Caco-2 (cell line): ENCODE results near the gene ITGB6. TPM values are rescaled to one million over a fixed set of nuclear protein-coding genes. Genes with fewer than 3 reads are reported as not detected.

Experiments used
- BruUV-seq: library from RNA; stranded (reverse); fragments of 400-500 nt; replicated peaks from 2 replicates; lab custom pipeline; 2021; lab: Mats Ljungman, UMichigan
- CTCF ChIA-PET: fragments of 300-600 bp; sonication (Branson Sonifier 250); formaldehyde crosslinking; loops from one replicate; lab custom pipeline; 2022; ENCODE audit warnings: antibody characterized with exemption; lab: Charles Lee
- POLR2A ChIA-PET: fragments of 300-600 bp; sonication (Branson Sonifier 250); formaldehyde crosslinking; loops from one replicate; lab custom pipeline; 2022; ENCODE audit warnings: antibody characterized with exemption; lab: Charles Lee
- DNase-seq, 2 experiments: peaks; one replicate each; pipeline versions ENCODE4 v3.0.0 to v3.0.0-alpha.2; 2020 to 2022
- H3K27me3 ChIP-seq: replicated peaks from 2 replicates; pipeline ENCODE4 v1.6.0; 2011; ENCODE audit warnings: low read length; ENCODE audit not compliant: control insufficient read depth, insufficient read depth
- H3K36me3 ChIP-seq: 2 replicates; pipeline ENCODE4 v1.5.1; 2011; ENCODE audit warnings: low read length; ENCODE audit not compliant: control insufficient read depth, insufficient read depth
- H3K4me1 ChIP-seq: fragments of 250-450 bp; sonication (Bioruptor Pico); 2 replicates; pipeline ENCODE4 v1.5.1; 2020; ENCODE audit warnings: mild to moderate bottlenecking
- H3K4me3 ChIP-seq: 2 replicates; pipeline ENCODE4 v1.5.1; 2011; ENCODE audit warnings: low read depth, mild to moderate bottlenecking, control low read depth, low read length
- H3K9me3 ChIP-seq: fragments of 250-450 bp; sonication (Bioruptor Pico); 2 replicates; pipeline ENCODE4 v1.5.1; 2020; ENCODE audit warnings: mild to moderate bottlenecking, moderate library complexity
- H3K27ac Mint-ChIP-seq: one replicate; pipeline ENCODE4 v1.8.0; 2022; ENCODE audit warnings: mixed read lengths; ENCODE audit not compliant: unreplicated experiment
- H3K27me3 Mint-ChIP-seq: one replicate; pipeline ENCODE4 v1.8.0; 2022; ENCODE audit warnings: mixed read lengths; ENCODE audit not compliant: insufficient read depth, unreplicated experiment
- H3K36me3 Mint-ChIP-seq: one replicate; pipeline ENCODE4 v1.8.0; 2022; ENCODE audit warnings: mild to moderate bottlenecking, mixed read lengths; ENCODE audit not compliant: insufficient read depth, unreplicated experiment
- H3K4me1 Mint-ChIP-seq: one replicate; pipeline ENCODE4 v1.8.0; 2022; ENCODE audit warnings: low read depth, mixed read lengths; ENCODE audit not compliant: unreplicated experiment
- H3K4me3 Mint-ChIP-seq: one replicate; pipeline ENCODE4 v1.8.0; 2022; ENCODE audit warnings: mild to moderate bottlenecking, moderate library complexity, mixed read lengths; ENCODE audit not compliant: unreplicated experiment
- H3K9me3 Mint-ChIP-seq: one replicate; pipeline ENCODE4 v1.8.0; 2022; ENCODE audit warnings: mixed read lengths; ENCODE audit not compliant: unreplicated experiment
- intact Hi-C: fragments of 100-400 bp; cut with micrococcal nuclease; formaldehyde crosslinking; loops from one replicate; pipeline ENCODE4 v1.10.0; 2022; ENCODE audit not compliant: unreplicated experiment
- total RNA-seq: library from RNA; stranded (reverse); gene quantifications from 2 replicates; pipeline ENCODE4 v1.2.3, GENCODE V29; 2022
- TF ChIP-seq, protein P1 (sequence below), 2 experiments: fragments of 200-600 bp in 1 of 2; IDR thresholded peaks; 1 replicate in 1 of 2; 2 replicates in 1 of 2; pipeline versions ENCODE4 v1.5.1 to v1.8.0; 2011 to 2022; ENCODE audit warnings: antibody characterized with exemption in 1 of 2, control low read depth in 1 of 2, inconsistent platforms in 1 of 2, low read depth in 1 of 2, low read length in 1 of 2, mild to moderate bottlenecking in 1 of 2, moderate library complexity in 1 of 2; ENCODE audit not compliant: insufficient read depth in 1 of 2, severe bottlenecking in 1 of 2, unreplicated experiment in 1 of 2

Gene ITGB6
- total RNA-seq, 1 experiment from 2014 or later, result 1.7 TPM

DNA sequence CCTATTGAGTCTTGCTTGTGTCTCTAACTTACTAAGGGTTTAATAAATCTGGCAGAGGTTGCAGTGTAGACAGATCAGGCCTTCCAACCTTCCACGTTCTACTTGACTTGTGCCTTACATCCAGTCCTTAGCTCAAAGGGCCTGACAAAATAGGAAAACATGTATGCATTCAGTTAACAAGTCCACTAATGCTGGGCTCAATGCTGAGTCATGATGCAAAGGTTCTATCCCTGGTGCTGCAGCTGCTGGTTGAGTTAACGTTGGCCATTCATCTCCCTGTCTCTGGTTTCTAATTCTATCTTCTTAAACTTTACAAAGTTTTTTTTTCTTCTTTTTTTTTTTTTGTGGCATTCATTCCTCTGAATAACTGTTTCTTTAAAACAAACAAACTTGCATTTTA, 46.3 kb upstream of the ITGB6 start:
- intact Hi-C loops, result no loop called here
- TF ChIP-seq, protein P1, sequence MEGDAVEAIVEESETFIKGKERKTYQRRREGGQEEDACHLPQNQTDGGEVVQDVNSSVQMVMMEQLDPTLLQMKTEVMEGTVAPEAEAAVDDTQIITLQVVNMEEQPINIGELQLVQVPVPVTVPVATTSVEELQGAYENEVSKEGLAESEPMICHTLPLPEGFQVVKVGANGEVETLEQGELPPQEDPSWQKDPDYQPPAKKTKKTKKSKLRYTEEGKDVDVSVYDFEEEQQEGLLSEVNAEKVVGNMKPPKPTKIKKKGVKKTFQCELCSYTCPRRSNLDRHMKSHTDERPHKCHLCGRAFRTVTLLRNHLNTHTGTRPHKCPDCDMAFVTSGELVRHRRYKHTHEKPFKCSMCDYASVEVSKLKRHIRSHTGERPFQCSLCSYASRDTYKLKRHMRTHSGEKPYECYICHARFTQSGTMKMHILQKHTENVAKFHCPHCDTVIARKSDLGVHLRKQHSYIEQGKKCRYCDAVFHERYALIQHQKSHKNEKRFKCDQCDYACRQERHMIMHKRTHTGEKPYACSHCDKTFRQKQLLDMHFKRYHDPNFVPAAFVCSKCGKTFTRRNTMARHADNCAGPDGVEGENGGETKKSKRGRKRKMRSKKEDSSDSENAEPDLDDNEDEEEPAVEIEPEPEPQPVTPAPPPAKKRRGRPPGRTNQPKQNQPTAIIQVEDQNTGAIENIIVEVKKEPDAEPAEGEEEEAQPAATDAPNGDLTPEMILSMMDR (IDR thresholded peaks at IDR 0.05; ENCODE audit: insufficient read depth in 1 of 2, low read depth in 1 of 2, low read length in 1 of 2, severe bottlenecking in 1 of 2, unreplicated experiment in 1 of 2), result no peak
- H3K27ac Mint-ChIP-seq, result no peak overlapping the region
- no peaks in the 10 kb centered on the region for H3K27me3 Mint-ChIP-seq
- no peak for DNase-seq
- H3K9me3 ChIP-seq, result no peaks in the 10 kb centered on the region
- H3K9me3 Mint-ChIP-seq, result no peaks in the 10 kb centered on the region
- no peaks in the 10 kb centered on the region for H3K4me1 Mint-ChIP-seq
- no peaks in the 10 kb centered on the region; the same call in 1 of the 2 replicates for H3K36me3 ChIP-seq
- CTCF ChIA-PET, result no interaction called here
- H3K36me3 Mint-ChIP-seq, result no peaks in the 10 kb centered on the region
- no TSS peak for BruUV-seq
- no peaks in the 10 kb centered on the region for H3K4me1 ChIP-seq
- no peaks in the 10 kb centered on the region for H3K27me3 ChIP-seq
- POLR2A ChIA-PET, result interaction anchor here (0.6 kb wide), 1 partner anchor 24 kb away, joined by 8 read pairs; no protein-coding TSS in a partner anchor
- H3K4me3 Mint-ChIP-seq, result no peak overlapping the region
- H3K4me3 ChIP-seq, result no peak overlapping the region

DNA sequence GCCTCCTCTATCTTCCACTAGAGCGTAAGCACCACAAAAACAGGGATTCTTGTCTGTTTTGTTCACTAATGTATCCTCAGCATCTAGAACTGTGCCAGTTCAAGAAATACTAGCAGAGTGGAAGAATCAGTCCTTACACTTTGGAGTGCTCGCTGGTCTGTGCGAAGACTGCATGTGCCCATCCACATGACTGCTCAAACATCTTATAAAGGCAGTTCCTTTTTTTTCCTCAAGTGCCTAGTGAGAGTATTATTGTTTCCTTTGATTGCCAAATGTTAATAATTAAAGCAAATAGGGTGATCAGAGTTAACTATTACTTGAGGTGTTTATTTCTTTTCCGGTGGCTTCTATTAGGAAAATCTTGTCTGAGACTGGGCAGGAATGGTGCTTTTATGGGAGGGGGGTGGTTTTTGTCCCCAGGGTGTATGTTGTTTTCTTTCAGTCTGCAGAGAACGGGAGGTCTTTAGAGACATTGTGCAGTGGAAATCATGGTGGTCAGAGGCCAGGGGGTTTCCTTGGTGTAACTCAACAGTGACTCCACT, 45.6 kb upstream of the ITGB6 start:
- Histone ChIP-seq H3K9me3 (no peaks in the 10 kb centered on the region), H3K27me3 (no peaks in the 10 kb centered on the region), H3K4me3 (no peak overlapping the region), H3K36me3 (no peaks in the 10 kb centered on the region; the same call in 1 of the 2 replicates), H3K4me1 (no peaks in the 10 kb centered on the region)
- BruUV-seq, result no TSS peak
- Mint-ChIP-seq H3K27ac (no peak overlapping the region), H3K4me3 (no peak overlapping the region), H3K9me3 (no peaks in the 10 kb centered on the region), H3K4me1 (no peaks in the 10 kb centered on the region), H3K27me3 (no peaks in the 10 kb centered on the region), H3K36me3 (no peaks in the 10 kb centered on the region)
- TF ChIP-seq, protein P1 (IDR thresholded peaks at IDR 0.05; ENCODE audit: insufficient read depth in 1 of 2, low read depth in 1 of 2, low read length in 1 of 2, severe bottlenecking in 1 of 2, unreplicated experiment in 1 of 2), result no peak
- DNase-seq, result no peak
- intact Hi-C loops, result no loop called here
- ChIA-PET POLR2A (no interaction called here), CTCF (no interaction called here)

DNA sequence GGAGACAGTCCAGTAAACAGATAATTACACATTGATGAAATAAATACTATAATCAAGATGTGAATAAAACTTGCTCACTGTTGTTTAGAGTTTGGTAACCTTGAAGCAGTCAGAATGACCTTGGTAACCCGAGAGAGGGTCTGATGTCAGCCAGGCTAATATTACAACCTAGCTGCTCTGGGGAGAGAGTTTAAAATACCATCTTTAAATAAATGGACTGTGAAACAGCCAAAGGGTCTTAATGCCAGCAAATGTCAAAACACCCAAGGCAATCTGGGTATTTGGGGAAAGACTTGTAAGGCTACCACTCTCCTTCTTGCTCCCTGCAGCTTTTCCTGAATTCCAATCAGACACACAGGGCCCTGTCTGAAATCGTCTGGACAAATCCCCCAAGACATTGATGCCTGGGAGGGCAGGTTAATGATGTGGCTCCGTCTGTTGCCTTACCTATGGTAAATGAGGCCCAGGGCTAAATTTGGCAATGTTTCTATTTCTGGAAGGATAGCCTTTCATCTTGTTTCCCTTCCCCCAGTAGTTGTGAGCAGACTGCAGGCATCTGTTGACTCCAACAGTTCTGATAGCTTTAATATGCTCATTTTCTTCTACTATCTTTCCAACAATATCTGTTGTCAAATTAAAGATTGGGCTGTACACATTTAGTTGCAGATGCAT, 43.0 kb upstream of the ITGB6 start:
- Mint-ChIP-seq H3K27ac (no peak overlapping the region), H3K36me3 (no peaks in the 10 kb centered on the region), H3K9me3 (no peaks in the 10 kb centered on the region), H3K4me1 (no peaks in the 10 kb centered on the region), H3K4me3 (no peak overlapping the region), H3K27me3 (no peaks in the 10 kb centered on the region)
- no peaks in the 10 kb centered on the region for H3K9me3 ChIP-seq
- no peak for DNase-seq
- intact Hi-C loops, result no loop called here
- no peaks in the 10 kb centered on the region for H3K36me3 ChIP-seq
- ChIA-PET POLR2A (no interaction called here), CTCF (no interaction called here)
- TF ChIP-seq, protein P1 (IDR thresholded peaks at IDR 0.05; ENCODE audit: insufficient read depth in 1 of 2, low read depth in 1 of 2, low read length in 1 of 2, severe bottlenecking in 1 of 2, unreplicated experiment in 1 of 2), result no peak
- no peaks in the 10 kb centered on the region for H3K27me3 ChIP-seq
- no peaks in the 10 kb centered on the region for H3K4me1 ChIP-seq
- no peak overlapping the region for H3K4me3 ChIP-seq
- BruUV-seq, result no TSS peak
